B cell (primary cell): ENCODE measurements around the gene VPS37C. TPM values are rescaled to one million over a fixed set of nuclear protein-coding genes. Genes with fewer than 3 reads are reported as not detected.

ENCODE experiments used
- ATAC-seq: fragments of 200-7000 bp; cut with Tn5 transposase; one replicate; pipeline ENCODE4 v1.10.0; 2021; ENCODE audit warnings: low read depth, mild to moderate bottlenecking, moderate number of reproducible peaks, moderate library complexity
- CTCF ChIA-PET: fragments of 350-600 bp; sonication (Branson Sonifier 250); formaldehyde crosslinking; loops from one replicate; lab custom pipeline; 2021; ENCODE audit warnings: antibody characterized with exemption, inconsistent platforms; lab: Charles Lee
- POLR2A ChIA-PET: fragments of 350-600 bp; sonication (Branson Sonifier 250); formaldehyde crosslinking; loops from one replicate; lab custom pipeline; 2021; ENCODE audit warnings: antibody characterized with exemption; lab: Charles Lee
- DNase-seq: peaks from one replicate; pipeline ENCODE4 v3.0.0; 2013
- H2AFZ ChIP-seq: 2 replicates; pipeline ENCODE4 v1.6.1; 2012; ENCODE audit warnings: mild to moderate bottlenecking, low read depth, low read length; ENCODE audit not compliant: insufficient read depth, poor library complexity, severe bottlenecking
- H3K27ac ChIP-seq, 2 donors: 1 replicate in 1 of 2; 2 replicates in 1 of 2; pipeline ENCODE4 v1.5.1; 2012 to 2013; ENCODE audit warnings: low read length in 2 of 2, mild to moderate bottlenecking in 2 of 2, moderate library complexity in 1 of 2
- H3K27me3 ChIP-seq, 4 experiments: fragments of 200-600 bp in 1 of 4; sonication (generic) in 1 of 4; replicated peaks in 1 of 4; 1 replicate in 2 of 4; 2 replicates in 2 of 4; pipeline versions ENCODE4 v1.6.1 to v1.7.0; 2013 to 2016; ENCODE audit warnings: low read length in 3 of 4, mild to moderate bottlenecking in 2 of 4, mixed read lengths in 1 of 4, moderate library complexity in 1 of 4; ENCODE audit not compliant: insufficient read depth in 4 of 4, control insufficient read depth in 3 of 4; ENCODE audit errors: control extremely low read depth in 1 of 4
- H3K36me3 ChIP-seq, 2 experiments: replicated peaks in 1 of 2; 1 replicate in 1 of 2; 2 replicates in 1 of 2; pipeline versions ENCODE4 v1.6.1 to v1.7.1; 2013; ENCODE audit warnings: low read length in 1 of 2; ENCODE audit not compliant: insufficient read depth in 2 of 2, control insufficient read depth in 1 of 2; ENCODE audit errors: control extremely low read depth in 1 of 2, extremely low read depth in 1 of 2
- H3K4me1 ChIP-seq, 2 donors: fragments of 200-600 bp in 1 of 2; sonication (generic) in 1 of 2; 1 replicate in 1 of 2; 2 replicates in 1 of 2; pipeline versions ENCODE4 v1.5.1 to v1.6.1; 2013 to 2017; ENCODE audit warnings: low read length in 2 of 2; ENCODE audit not compliant: control insufficient read depth in 2 of 2, insufficient read depth in 2 of 2
- H3K4me2 ChIP-seq: replicated peaks from 2 replicates; pipeline ENCODE3; 2012; ENCODE audit warnings: mild to moderate bottlenecking, low read depth, low read length; ENCODE audit not compliant: poor library complexity, severe bottlenecking
- H3K4me3 ChIP-seq, 5 experiments: fragments of 200-600 bp in 1 of 5; sonication (generic) in 1 of 5; 1 replicate in 3 of 5; 2 replicates in 2 of 5; pipeline versions ENCODE4 v1.5.1 to v1.7.0; 2011 to 2016; ENCODE audit warnings: low read length in 4 of 5, mild to moderate bottlenecking in 4 of 5, low read depth in 2 of 5, control low read depth in 1 of 5, moderate library complexity in 1 of 5; ENCODE audit not compliant: insufficient read depth in 1 of 5; ENCODE audit errors: control extremely low read depth in 1 of 5, extremely low read depth in 1 of 5
- H3K79me2 ChIP-seq: fragments of 200-600 bp; sonication (generic); one replicate; pipeline ENCODE4 v1.6.0; 2016; ENCODE audit warnings: low read length; ENCODE audit not compliant: control insufficient read depth, insufficient read depth
- H3K9ac ChIP-seq: fragments of 200-600 bp; sonication (generic); 2 replicates; pipeline ENCODE4 v1.6.1; 2017; ENCODE audit warnings: mild to moderate bottlenecking, low read length, moderate library complexity
- H3K9me3 ChIP-seq, 3 donors: one replicate each; pipeline versions ENCODE4 v1.6.1 to v1.7.1; 2013; ENCODE audit warnings: low read length in 2 of 3; ENCODE audit not compliant: control insufficient read depth in 2 of 3, insufficient read depth in 1 of 3; ENCODE audit errors: control extremely low read depth in 1 of 3
- H4K20me1 ChIP-seq: 2 replicates; pipeline ENCODE4 v1.6.0; 2012; ENCODE audit warnings: mild to moderate bottlenecking, low read length; ENCODE audit not compliant: insufficient read depth, control insufficient read depth, poor library complexity, severe bottlenecking
- H3K27ac Mint-ChIP-seq: one replicate; pipeline ENCODE4 v1.8.0; 2021; ENCODE audit warnings: mixed read lengths
- H3K27me3 Mint-ChIP-seq: one replicate; pipeline ENCODE4 v1.8.0; 2021; ENCODE audit warnings: mixed read lengths
- H3K4me1 Mint-ChIP-seq: one replicate; pipeline ENCODE4 v1.8.0; 2021; ENCODE audit warnings: mixed read lengths
- H3K4me3 Mint-ChIP-seq: one replicate; pipeline ENCODE4 v1.8.0; 2021; ENCODE audit warnings: mixed read lengths
- H3K9me3 Mint-ChIP-seq: one replicate; pipeline ENCODE4 v1.8.0; 2022; ENCODE audit warnings: mixed read lengths; ENCODE audit not compliant: insufficient read depth
- EZH2 ChIP-seq: IDR thresholded peaks from 2 replicates; pipeline ENCODE4 v1.6.1; 2012; ENCODE audit warnings: borderline replicate concordance, low read depth, mild to moderate bottlenecking, moderate library complexity, low read length; ENCODE audit not compliant: insufficient read depth, poor library complexity, severe bottlenecking
- WGBS: methylation state at CpG from one replicate; pipeline ENCODE4 v1.1.5; 2013; ENCODE audit warnings: missing lambda C conversion rate; ENCODE audit not compliant: insufficient coverage; 5-methylcytosine and 5-hydroxymethylcytosine counted together
- intact Hi-C: fragments of 100-400 bp; cut with micrococcal nuclease; formaldehyde crosslinking; loops from one replicate; pipeline ENCODE4 v1.10.0; 2022
- polyA plus RNA-seq: library from polyadenylated mRNA; depleted of rRNA; stranded (reverse); fragments of >200 nt; gene quantifications from 2 replicates; pipeline ENCODE4 v1.2.3, GENCODE V29; 2012
- total RNA-seq, 2 donors: library from RNA; stranded (reverse); fragments of 120-200 nt in 1 of 2; gene quantifications; 1 replicate in 1 of 2; 2 replicates in 1 of 2; pipeline versions ENCODE4 v1.2.3 to v1.2.4, GENCODE V29; 2013 to 2022
- TF ChIP-seq, protein P1 (sequence below): fragments of 200-600 bp; IDR thresholded peaks from one replicate; pipeline ENCODE4 v1.8.0; 2022; ENCODE audit warnings: antibody characterized with exemption, mild to moderate bottlenecking

The VPS37C gene
- total and polyA plus RNA-seq, 2 donors (not counting 1 experiment from before 2014, with no cell fraction given) = 6.4 to 20.1 TPM

DNA sequence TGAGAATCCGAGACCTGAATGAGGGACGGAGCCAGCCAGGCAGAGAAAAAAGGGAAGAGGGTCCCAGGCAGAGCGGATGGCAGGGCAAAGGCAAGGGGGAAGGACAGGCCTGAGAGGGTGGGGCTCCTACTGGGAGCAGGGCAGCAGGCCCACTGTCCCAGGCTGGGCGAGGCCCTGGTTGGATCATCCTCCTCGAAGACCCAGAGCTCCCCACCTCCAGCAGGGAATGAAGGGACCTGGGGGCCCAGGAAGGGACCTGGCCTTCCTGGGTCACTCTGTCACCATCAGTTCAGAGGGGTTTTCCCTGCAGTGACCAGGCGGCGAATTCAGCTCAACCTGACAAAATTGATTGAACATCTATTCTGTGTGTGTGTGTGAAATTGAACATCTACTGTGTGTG is 54.9 kb downstream of the VPS37C start:
- no peak overlapping the region for H3K4me3 Mint-ChIP-seq
- no peak for TF ChIP-seq EZH2
- TF ChIP-seq, protein P1, sequence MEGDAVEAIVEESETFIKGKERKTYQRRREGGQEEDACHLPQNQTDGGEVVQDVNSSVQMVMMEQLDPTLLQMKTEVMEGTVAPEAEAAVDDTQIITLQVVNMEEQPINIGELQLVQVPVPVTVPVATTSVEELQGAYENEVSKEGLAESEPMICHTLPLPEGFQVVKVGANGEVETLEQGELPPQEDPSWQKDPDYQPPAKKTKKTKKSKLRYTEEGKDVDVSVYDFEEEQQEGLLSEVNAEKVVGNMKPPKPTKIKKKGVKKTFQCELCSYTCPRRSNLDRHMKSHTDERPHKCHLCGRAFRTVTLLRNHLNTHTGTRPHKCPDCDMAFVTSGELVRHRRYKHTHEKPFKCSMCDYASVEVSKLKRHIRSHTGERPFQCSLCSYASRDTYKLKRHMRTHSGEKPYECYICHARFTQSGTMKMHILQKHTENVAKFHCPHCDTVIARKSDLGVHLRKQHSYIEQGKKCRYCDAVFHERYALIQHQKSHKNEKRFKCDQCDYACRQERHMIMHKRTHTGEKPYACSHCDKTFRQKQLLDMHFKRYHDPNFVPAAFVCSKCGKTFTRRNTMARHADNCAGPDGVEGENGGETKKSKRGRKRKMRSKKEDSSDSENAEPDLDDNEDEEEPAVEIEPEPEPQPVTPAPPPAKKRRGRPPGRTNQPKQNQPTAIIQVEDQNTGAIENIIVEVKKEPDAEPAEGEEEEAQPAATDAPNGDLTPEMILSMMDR = no peak
- no peak overlapping the region for H3K27ac Mint-ChIP-seq
- H3K4me2 ChIP-seq = no peak overlapping the region
- H3K27me3 ChIP-seq = no peaks in the 10 kb centered on the region
- intact Hi-C loops = no loop called here
- no peak overlapping the region for H2AFZ ChIP-seq
- H4K20me1 ChIP-seq = no peaks in the 10 kb centered on the region
- peaks cover 0 to 4% (median 0%) of the 10 kb centered on the region in 3 donors for H3K9me3 ChIP-seq
- no peak overlapping the region for H3K4me3 ChIP-seq
- H3K36me3 ChIP-seq = peaks cover 0 to 4% of the 10 kb centered on the region in 2 experiments
- peaks cover 27 to 35% of the 10 kb centered on the region in 2 donors for H3K4me1 ChIP-seq
- CTCF ChIA-PET = no interaction called here
- DNase-seq (no peak), ATAC-seq (no peak)
- WGBS = 84% methylated on average over 5 of the region's 7 CpGs
- peaks cover 10% of the 10 kb centered on the region for H3K4me1 Mint-ChIP-seq
- H3K27ac ChIP-seq = no peak overlapping the region
- peaks cover 31% of the 10 kb centered on the region for H3K79me2 ChIP-seq
- POLR2A ChIA-PET = no interaction called here
- no peaks in the 10 kb centered on the region for H3K27me3 Mint-ChIP-seq
- no peak overlapping the region for H3K9ac ChIP-seq
- H3K9me3 Mint-ChIP-seq = no peaks in the 10 kb centered on the region

DNA sequence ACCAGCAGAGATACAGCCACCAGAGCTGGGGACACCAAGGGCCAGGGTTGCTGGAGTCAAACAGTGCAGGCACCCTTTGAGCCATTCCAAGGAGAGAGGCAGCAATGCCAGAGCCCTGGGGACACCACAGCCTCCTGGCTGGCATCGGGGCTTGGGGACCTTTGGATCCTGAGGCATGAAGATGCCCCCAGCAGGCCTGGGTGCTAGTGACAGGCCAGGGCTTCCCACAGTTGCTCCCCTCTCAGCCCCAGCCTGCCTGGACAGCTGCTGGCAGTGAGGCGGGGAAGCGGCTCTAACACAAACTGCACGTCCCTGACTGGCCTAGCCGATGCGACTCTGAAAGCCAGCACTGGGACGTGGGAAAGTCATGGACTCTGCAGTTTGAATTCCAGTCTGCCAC is 56.3 kb downstream of the VPS37C start:
- ChIA-PET CTCF (interaction anchor here (1.2 kb wide), 2 partner anchors 9 to 25 kb away, joined by 3 read pairs; no protein-coding TSS in a partner anchor), POLR2A (no interaction called here)
- H3K9me3 Mint-ChIP-seq = no peaks in the 10 kb centered on the region
- no peak for TF ChIP-seq EZH2
- TF ChIP-seq, protein P1 = no peak
- H3K4me1 ChIP-seq = peaks cover 27 to 35% of the 10 kb centered on the region in 2 donors
- H3K27me3 Mint-ChIP-seq = no peaks in the 10 kb centered on the region
- H2AFZ ChIP-seq = no peak overlapping the region
- peaks cover 0 to 4% of the 10 kb centered on the region in 2 experiments for H3K36me3 ChIP-seq
- DNase-seq (no peak), ATAC-seq (no peak)
- no peak overlapping the region for H3K4me3 Mint-ChIP-seq
- H3K27ac Mint-ChIP-seq = no peak overlapping the region
- no peak overlapping the region for H3K4me2 ChIP-seq
- no peaks in the 10 kb centered on the region for H4K20me1 ChIP-seq
- no peaks in the 10 kb centered on the region for H3K27me3 ChIP-seq
- intact Hi-C loops = no loop called here
- H3K9ac ChIP-seq = no peak overlapping the region
- H3K4me3 ChIP-seq = no peak overlapping the region
- peaks cover 10% of the 10 kb centered on the region for H3K4me1 Mint-ChIP-seq
- peaks cover 0 to 4% (median 0%) of the 10 kb centered on the region in 3 donors for H3K9me3 ChIP-seq
- peaks cover 31% of the 10 kb centered on the region for H3K79me2 ChIP-seq
- no peak overlapping the region for H3K27ac ChIP-seq
- 96% methylated on average over 7 of the region's 7 CpGs for WGBS
